Measurements from ENCODE around the gene KIAA1191. TPM values are rescaled to one million over a fixed set of nuclear protein-coding genes. Genes with fewer than 3 reads are reported as not detected.

The KIAA1191 gene
- total RNA-seq, 1 experiment from 2014 or later, result 92.7 TPM

- Mint-ChIP-seq H3K4me1 (peaks cover 16% of the 10 kb centered on the region), H3K4me3 (no peak overlapping the region), H3K36me3 (peaks cover 57% of the 10 kb centered on the region), H3K9me3 (no peaks in the 10 kb centered on the region), H3K27me3 (ENCODE audit: low read depth) (no peaks in the 10 kb centered on the region), H3K27ac (no peak overlapping the region)
- DNase-seq (ENCODE audit: low spot score) (no peak), ATAC-seq (no peak)
- CTCF ChIA-PET, result no interaction called here
- no peak for TF ChIP-seq CREM (CRISPR knock-in tag; IDR thresholded peaks at IDR 0.05)
- TF ChIP-seq TEAD4 (CRISPR knock-in tag; IDR thresholded peaks at IDR 0.05), result no peak
- TF ChIP-seq SMAD3 (CRISPR knock-in tag; IDR thresholded peaks at IDR 0.05; ENCODE audit: borderline replicate concordance), result no peak
- no peak for TF ChIP-seq ELF4 (CRISPR knock-in tag; IDR thresholded peaks at IDR 0.05; ENCODE audit: low read depth)
- no peak for TF ChIP-seq ATF3 (CRISPR knock-in tag; conservative IDR thresholded peaks at IDR 0.05)
- no peak for TF ChIP-seq MYBL2 (CRISPR knock-in tag; IDR thresholded peaks at IDR 0.05)
- no peak for TF ChIP-seq USF2 (CRISPR knock-in tag; IDR thresholded peaks at IDR 0.05)
- no peak for TF ChIP-seq ZNF396 (CRISPR knock-in tag; IDR thresholded peaks at IDR 0.05; ENCODE audit: borderline replicate concordance)
- no peak for TF ChIP-seq ZNF671 (CRISPR knock-in tag; IDR thresholded peaks at IDR 0.05)
- TF ChIP-seq IRF1 (CRISPR knock-in tag; IDR thresholded peaks at IDR 0.05), result no peak
- no peak for TF ChIP-seq SMAD4 (CRISPR knock-in tag; IDR thresholded peaks at IDR 0.05)
- TF ChIP-seq OVOL2 (CRISPR knock-in tag; IDR thresholded peaks at IDR 0.05; ENCODE audit: borderline replicate concordance), result no peak
- TF ChIP-seq ZBTB43 (CRISPR knock-in tag; IDR thresholded peaks at IDR 0.05), result no peak
- no peak for TF ChIP-seq ERG (CRISPR knock-in tag; IDR thresholded peaks at IDR 0.05)
- POLR2A ChIA-PET, result no interaction called here
Measured at GRCh38 chr5:176383248-176383905, 21.8 kb upstream of the KIAA1191 start.

GRCh38 chr5:176382721-176383120 lies 21.2 kb upstream of the KIAA1191 start:
- ChIA-PET CTCF (no interaction called here), POLR2A (no interaction called here)
- peaks cover 14% of the 10 kb centered on the region for H3K4me1 Mint-ChIP-seq
- no peak overlapping the region for H3K27ac Mint-ChIP-seq
- peaks cover 57% of the 10 kb centered on the region for H3K36me3 Mint-ChIP-seq
- H3K9me3 Mint-ChIP-seq, result no peaks in the 10 kb centered on the region
- no peak overlapping the region for H3K4me3 Mint-ChIP-seq
- no peak for ATAC-seq
- no peak for DNase-seq (ENCODE audit: low spot score)
- H3K27me3 Mint-ChIP-seq (ENCODE audit: low read depth), result no peaks in the 10 kb centered on the region
- TF ChIP-seq SMAD4 (CRISPR knock-in tag; IDR thresholded peaks at IDR 0.05) (no peak), EMX1 (CRISPR knock-in tag; IDR thresholded peaks at IDR 0.05) (no peak), ZNF532 (CRISPR knock-in tag; IDR thresholded peaks at IDR 0.05; ENCODE audit: borderline replicate concordance) (no peak), RORB (CRISPR knock-in tag; IDR thresholded peaks at IDR 0.05) (no peak), ZNF281 (CRISPR knock-in tag; IDR thresholded peaks at IDR 0.05) (no peak), ELF4 (CRISPR knock-in tag; IDR thresholded peaks at IDR 0.05; ENCODE audit: low read depth) (no peak), IRF2 (CRISPR knock-in tag; IDR thresholded peaks at IDR 0.05; ENCODE audit: borderline replicate concordance, low read depth) (no peak), USF2 (CRISPR knock-in tag; IDR thresholded peaks at IDR 0.05) (no peak), E2F1 (CRISPR knock-in tag; IDR thresholded peaks at IDR 0.05) (no peak), CREB1 (CRISPR knock-in tag; IDR thresholded peaks at IDR 0.05) (no peak)

Measured in WTC11 (cell line).